IMR-90 (cell line): ENCODE data around the gene RECK. TPM values are rescaled to one million over a fixed set of nuclear protein-coding genes. Genes with fewer than 3 reads are reported as not detected.

ENCODE experiments used
- ATAC-seq: fragments of 200-7000 bp; cut with Tn5 transposase; 2 replicates; pipeline ENCODE4 v1.9.1; 2020; ENCODE audit warnings: low read depth, mild to moderate bottlenecking, moderate library complexity
- BruUV-seq: library from RNA; stranded (reverse); fragments of 400-500 nt; replicated peaks from 2 replicates; lab custom pipeline; 2021; lab: Mats Ljungman, UMichigan
- CTCF ChIA-PET: fragments of 300-600 bp; formaldehyde crosslinking; extraction: SDS; loops from one replicate; lab custom pipeline; 2021; ENCODE audit warnings: antibody characterized with exemption; lab: Yijun Ruan, JAX
- POLR2A ChIA-PET: fragments of 300-600 bp; sonication (Branson Sonifier 250); formaldehyde crosslinking; loops from one replicate; lab custom pipeline; 2022; ENCODE audit warnings: antibody characterized with exemption; ENCODE audit not compliant: unreplicated experiment; lab: Charles Lee
- DNase-seq: peaks from one replicate; pipeline ENCODE4 v3.0.0; 2013
- H2AFZ ChIP-seq: replicated peaks from 2 replicates; pipeline ENCODE3; 2013; ENCODE audit warnings: low read length, mild to moderate bottlenecking; ENCODE audit not compliant: poor library complexity
- H2AK5ac ChIP-seq: 2 replicates; pipeline ENCODE4 v1.6.1; 2013; ENCODE audit warnings: low read depth, low read length, inconsistent platforms
- H2AK9ac ChIP-seq: replicated peaks from 2 replicates; pipeline ENCODE3; 2013; ENCODE audit warnings: mild to moderate bottlenecking, low read depth, low read length, moderate library complexity; ENCODE audit not compliant: poor library complexity
- H2BK120ac ChIP-seq: 2 replicates; pipeline ENCODE4 v1.6.1; 2013; ENCODE audit warnings: low read depth, low read length, inconsistent platforms
- H2BK15ac ChIP-seq: 3 replicates; pipeline ENCODE4 v1.6.1; 2013; ENCODE audit warnings: low read depth, low read length, inconsistent platforms
- H2BK20ac ChIP-seq: 2 replicates; pipeline ENCODE4 v1.6.1; 2013; ENCODE audit warnings: low read depth, mild to moderate bottlenecking, inconsistent platforms, low read length, moderate library complexity
- H2BK5ac ChIP-seq: 2 replicates; pipeline ENCODE4 v1.6.1; 2013; ENCODE audit warnings: mild to moderate bottlenecking, low read depth, low read length, inconsistent platforms; ENCODE audit not compliant: poor library complexity, severe bottlenecking
- H3K14ac ChIP-seq: replicated peaks from 2 replicates; pipeline ENCODE4 v1.6.1; 2013; ENCODE audit warnings: low read depth, low read length, inconsistent platforms
- H3K18ac ChIP-seq: 2 replicates; pipeline ENCODE4 v1.6.1; 2013; ENCODE audit warnings: low read depth, low read length, control low read depth
- H3K23ac ChIP-seq: 2 replicates; pipeline ENCODE4 v1.6.1; 2013; ENCODE audit warnings: low read depth, low read length, inconsistent platforms
- H3K27ac ChIP-seq: 2 replicates; pipeline ENCODE4 v1.5.1; 2013; ENCODE audit warnings: mild to moderate bottlenecking, control low read depth, low read length; ENCODE audit not compliant: insufficient read depth
- H3K27me3 ChIP-seq: 2 replicates; pipeline ENCODE4 v1.6.1; 2013; ENCODE audit warnings: low read length; ENCODE audit not compliant: control insufficient read depth, insufficient read depth
- H3K36me3 ChIP-seq: 2 replicates; pipeline ENCODE4 v1.6.1; 2013; ENCODE audit warnings: low read length, mixed read lengths; ENCODE audit not compliant: control insufficient read depth, insufficient read depth
- H3K4ac ChIP-seq: 2 replicates; pipeline ENCODE4 v1.6.1; 2013; ENCODE audit warnings: low read depth, low read length, inconsistent platforms
- H3K4me1 ChIP-seq: 2 replicates; pipeline ENCODE4 v1.6.1; 2013; ENCODE audit warnings: low read length, mixed read lengths; ENCODE audit not compliant: control insufficient read depth, insufficient read depth
- H3K4me2 ChIP-seq: 2 replicates; pipeline ENCODE4 v1.6.1; 2013; ENCODE audit warnings: low read depth, mild to moderate bottlenecking, control low read depth, low read length, moderate library complexity
- H3K4me3 ChIP-seq: 2 replicates; pipeline ENCODE4 v1.5.1; 2013; ENCODE audit warnings: low read depth, mild to moderate bottlenecking, control low read depth, low read length, moderate library complexity; ENCODE audit not compliant: insufficient read depth
- H3K56ac ChIP-seq: 2 replicates; pipeline ENCODE4 v1.6.1; 2013; ENCODE audit warnings: low read length, inconsistent platforms; ENCODE audit not compliant: insufficient read depth; ENCODE audit errors: extremely low read depth
- H3K79me1 ChIP-seq, 2 experiments: 2 replicates each; pipeline ENCODE4 v1.6.1; 2013; ENCODE audit warnings: low read length in 2 of 2, inconsistent platforms in 1 of 2, low read depth in 1 of 2
- H3K9ac ChIP-seq: 2 replicates; pipeline ENCODE4 v1.6.1; 2013; ENCODE audit warnings: low read depth, low read length, control low read depth
- H3K9me1 ChIP-seq: 2 replicates; pipeline ENCODE4 v1.6.1; 2013; ENCODE audit warnings: low read length, inconsistent platforms; ENCODE audit not compliant: insufficient read depth
- H3K9me3 ChIP-seq: 2 replicates; pipeline ENCODE4 v1.6.1; 2013; ENCODE audit warnings: low read length; ENCODE audit not compliant: control insufficient read depth, insufficient read depth
- H4K20me1 ChIP-seq: 2 replicates; pipeline ENCODE4 v1.6.1; 2013; ENCODE audit warnings: low read length, inconsistent platforms; ENCODE audit not compliant: insufficient read depth
- H4K5ac ChIP-seq: 2 replicates; pipeline ENCODE4 v1.6.1; 2013; ENCODE audit warnings: mild to moderate bottlenecking, low read depth, low read length, control low read depth
- H4K8ac ChIP-seq, 2 experiments: 2 replicates each; pipeline ENCODE4 v1.6.1; 2013; ENCODE audit warnings: low read depth in 2 of 2, low read length in 2 of 2, control low read depth in 1 of 2, inconsistent platforms in 1 of 2
- H4K91ac ChIP-seq: 2 replicates; pipeline ENCODE4 v1.6.1; 2013; ENCODE audit warnings: low read depth, low read length, inconsistent platforms; ENCODE audit not compliant: insufficient read depth
- ELK1 ChIP-seq: fragments of 150-350 bp; IDR thresholded peaks from 2 replicates; pipeline ENCODE4 v1.6.1; 2016; ENCODE audit warnings: low read depth, mild to moderate bottlenecking, low read length, moderate library complexity, borderline replicate concordance
- MAFK ChIP-seq: IDR thresholded peaks from 2 replicates; pipeline ENCODE4 v1.6.1; 2012; ENCODE audit warnings: low read depth, low read length, improper control_type of control experiment
- RCOR1 ChIP-seq: IDR thresholded peaks from 2 replicates; pipeline ENCODE4 v1.6.1; 2012; ENCODE audit warnings: mild to moderate bottlenecking, low read length, improper control_type of control experiment; ENCODE audit not compliant: insufficient replicate concordance
- RFX5 ChIP-seq: IDR thresholded peaks from 2 replicates; pipeline ENCODE4 v1.8.0; 2012; ENCODE audit warnings: low read depth, mild to moderate bottlenecking, low read length, moderate library complexity
- whole genome bisulfite sequencing, 2 experiments: methylation state at CpG; one replicate each; pipeline versions ENCODE4 v1.1.5 to v1.1.7; 2013; ENCODE audit warnings: missing lambda C conversion rate in 2 of 2; ENCODE audit not compliant: insufficient read length in 1 of 2; ENCODE audit errors: extremely low coverage in 2 of 2; 5-methylcytosine and 5-hydroxymethylcytosine counted together
- dilution Hi-C: fragments of 300-500 bp; cut with HindIII; formaldehyde crosslinking; loops from one replicate; pipeline ENCODE4 v1.14.3; 2018; ENCODE audit warnings: low sequenced_read_pairs; ENCODE audit not compliant: unreplicated experiment
- in situ Hi-C: fragments of 300-500 bp; cut with MboI; formaldehyde crosslinking; loops from 3 replicates; pipeline ENCODE4 v1.14.3; 2019; ENCODE audit warnings: low sequenced_read_pairs, inconsistent platforms, mixed read lengths
- intact Hi-C: fragments of 100-400 bp; cut with micrococcal nuclease; formaldehyde crosslinking; loops from 2 replicates; pipeline ENCODE4 v1.10.0; 2022
- polyA plus RNA-seq, 3 experiments: library from polyadenylated mRNA; depleted of rRNA; stranded (reverse); fragments of >200 nt; gene quantifications; 2 replicates each; pipeline ENCODE4 v1.2.3, GENCODE V29; 2012; ENCODE audit warnings: low replicate concordance in 1 of 3
- total RNA-seq: library from RNA; depleted of rRNA; stranded (reverse); fragments of >200 nt; gene quantifications from 2 replicates; pipeline ENCODE4 v1.2.3, GENCODE V29; 2012

RECK gene
- total and polyA plus RNA-seq, 2 of the 4 experiments (the other 2 are of a cell fraction) = 23.5 to 44.0 TPM

GRCh38 chr9:36150574-36151315, 114.0 kb downstream of the RECK start:
- Histone ChIP-seq H2BK120ac (no peak overlapping the region), H4K5ac (no peak overlapping the region), H3K27me3 (no peaks in the 10 kb centered on the region), H3K4me1 (peaks cover 30% of the 10 kb centered on the region), H4K91ac (peak overlapping the region; percentile 60), H3K4ac (peak overlapping the region; percentile 19; the same call in 1 of the 2 replicates), H3K14ac (peak overlapping the region; percentile 10; the same call in 1 of the 2 replicates), H3K27ac (no peak overlapping the region), H3K9me1 (peaks cover 32% of the 10 kb centered on the region), H3K4me3 (no peak overlapping the region), H2BK5ac (peak overlapping the region; percentile 27), H4K20me1 (peaks cover 19% of the 10 kb centered on the region), H3K4me2 (no peak overlapping the region), H4K8ac (no peak overlapping the region), H2AK9ac (peak overlapping the region; percentile 13), H3K79me1 (peaks cover 7 to 56% of the 10 kb centered on the region in 2 experiments; a peak in 3 of 4 replicates), H3K56ac (no peak overlapping the region), H3K9ac (no peak overlapping the region), H2BK20ac (no peak overlapping the region), H3K18ac (no peak overlapping the region), H3K36me3 (peaks cover 42% of the 10 kb centered on the region), H2AFZ (no peak overlapping the region), H2BK15ac (0 out of 3 replicates have a peak overlapping the region, but pooled peaks have one; percentile 23), H2AK5ac (peak overlapping the region; percentile 70), H3K9me3 (no peaks in the 10 kb centered on the region), H3K23ac (peak overlapping the region; percentile 48; the same call in 1 of the 2 replicates)
- ChIA-PET POLR2A (no interaction called here), CTCF (no interaction called here)
- intact Hi-C loops (no loop called here), dilution Hi-C loops (no loop called here), in situ Hi-C loops (no loop called here)
- no TSS peak for BruUV-seq
- DNase-seq = peak; percentile 54
- no peak for ATAC-seq
- 65% methylated on average over 2 of the region's 4 CpGs; no CpG with 5 or more reads in 1 of the 2 experiments for WGBS, 2 experiments
- TF ChIP-seq ELK1 = no peak
- no peak for TF ChIP-seq RFX5
- TF ChIP-seq MAFK = no peak
- no peak for TF ChIP-seq RCOR1
